Activated CD8-positive, alpha-beta T cell treated with anti-CD3 and anti-CD28 coated beads, Interleukin-2, amount 10 ng/mL, durations not matched to agents 7 days and 5 days (primary cell): Measurements from ENCODE around the gene USP3. TPM values are rescaled to one million over a fixed set of nuclear protein-coding genes. Genes with fewer than 3 reads are reported as not detected.
A peak's percentile ranks its signal among the peaks of the same experiment; 100 is the strongest.

Experiments
- ATAC-seq: fragments of 150-1000 bp; cut with Tn5 transposase; one replicate; pipeline ENCODE4 v1.10.0; 2021; ENCODE audit warnings: moderate library complexity
- CTCF ChIA-PET: fragments of 350-600 bp; sonication (Branson Sonifier 250); formaldehyde crosslinking; loops from one replicate; lab custom pipeline; 2021; ENCODE audit warnings: antibody characterized with exemption; lab: Charles Lee
- POLR2A ChIA-PET: fragments of 350-600 bp; sonication (Branson Sonifier 250); formaldehyde crosslinking; loops from one replicate; lab custom pipeline; 2021; ENCODE audit warnings: antibody characterized with exemption; lab: Charles Lee
- DNase-seq: peaks from one replicate; pipeline ENCODE4 v3.0.0-alpha.2; 2020
- H3K27ac Mint-ChIP-seq: one replicate; pipeline ENCODE4 v1.8.0; 2021; ENCODE audit warnings: mild to moderate bottlenecking, mixed read lengths
- H3K27me3 Mint-ChIP-seq: one replicate; pipeline ENCODE4 v1.8.0; 2021; ENCODE audit warnings: low read depth, mixed read lengths
- H3K36me3 Mint-ChIP-seq: one replicate; pipeline ENCODE4 v1.8.0; 2021; ENCODE audit warnings: low read depth, mixed read lengths
- H3K4me1 Mint-ChIP-seq: one replicate; pipeline ENCODE4 v1.8.0; 2021; ENCODE audit warnings: low read depth, mixed read lengths
- H3K4me3 Mint-ChIP-seq: one replicate; pipeline ENCODE4 v1.8.0; 2021; ENCODE audit warnings: mild to moderate bottlenecking, mixed read lengths
- H3K9me3 Mint-ChIP-seq: one replicate; pipeline ENCODE4 v1.8.0; 2022; ENCODE audit warnings: mixed read lengths; ENCODE audit not compliant: insufficient read depth
- total RNA-seq, 2 experiments: library from RNA; stranded (reverse); gene quantifications; one replicate each; pipeline ENCODE4 v1.2.3, GENCODE V29; 2021

The USP3 gene
- total RNA-seq = 10 to 100 TPM; 48.3 to 49.1 TPM

- H3K27me3 Mint-ChIP-seq = no peaks in the 10 kb centered on the region
- H3K4me3 Mint-ChIP-seq = peak within 1 kb of the TSS; percentile 89
- ATAC-seq (peak; percentile 66), DNase-seq (peak; percentile 94)
- ChIA-PET CTCF (interaction anchor here (1.2 to 8.4 kb wide), 16 partner anchors 8 to 564 kb away, joined by 3 to 172 read pairs (median 10); partner anchors contain the start of gene FBXL22), POLR2A (interaction anchor here (0.7 to 5.0 kb wide), 24 partner anchors 8 to 956 kb away, joined by 3 to 36 read pairs (median 7); partner anchors contain the start of genes CIAO2A and ZNF609)
- peaks cover 81% of the 10 kb centered on the region for H3K4me1 Mint-ChIP-seq
- H3K9me3 Mint-ChIP-seq = no peaks in the 10 kb centered on the region
- H3K36me3 Mint-ChIP-seq = peaks cover 14% of the 10 kb centered on the region
- H3K27ac Mint-ChIP-seq = peak within 1 kb of the TSS; percentile 98
Measured at GRCh38 chr15:63504247-63504978, at the start of gene USP3. TSS of gene USP3 (plus strand) at chr15:63504593. CDS start at chr15:63504740, 147 bp downstream.

DNA sequence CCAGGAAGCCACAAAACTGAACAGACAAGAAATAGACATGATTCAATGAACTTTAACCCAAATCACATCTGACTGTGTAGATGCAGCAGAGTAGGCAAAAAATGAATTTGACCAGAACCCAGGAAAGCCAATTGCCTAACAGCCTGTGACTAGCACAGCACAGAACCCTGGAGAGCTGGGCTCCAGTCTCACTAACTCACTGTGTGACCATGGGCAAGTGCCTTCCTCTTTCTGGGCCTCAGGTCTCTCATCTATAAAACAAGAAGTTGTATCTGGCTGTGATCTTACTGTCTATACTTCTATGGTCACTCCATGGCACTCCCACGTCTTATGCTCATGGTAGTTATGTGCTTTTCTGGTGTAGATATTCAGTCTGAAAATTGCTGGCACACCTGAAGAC lies 48.1 kb upstream of the USP3 start:
- POLR2A ChIA-PET = no interaction called here
- Mint-ChIP-seq H3K27ac (no peak overlapping the region), H3K36me3 (no peaks in the 10 kb centered on the region), H3K4me3 (no peak overlapping the region), H3K4me1 (peaks cover 12% of the 10 kb centered on the region), H3K9me3 (no peaks in the 10 kb centered on the region), H3K27me3 (peaks cover 5% of the 10 kb centered on the region)
- ATAC-seq (no peak), DNase-seq (no peak)
- CTCF ChIA-PET = interaction anchor here (0.8 kb wide), 1 partner anchor 628 kb away, joined by 3 read pairs; no protein-coding TSS in a partner anchor

- ATAC-seq (no peak), DNase-seq (no peak)
- Mint-ChIP-seq H3K9me3 (no peaks in the 10 kb centered on the region), H3K4me3 (no peak overlapping the region), H3K36me3 (no peaks in the 10 kb centered on the region), H3K27me3 (peaks cover 5% of the 10 kb centered on the region), H3K4me1 (peaks cover 12% of the 10 kb centered on the region), H3K27ac (no peak overlapping the region)
- CTCF ChIA-PET = interaction anchor here (0.7 kb wide), 1 partner anchor 55 kb away, joined by 3 read pairs; no protein-coding TSS in a partner anchor
- POLR2A ChIA-PET = no interaction called here
Measured at GRCh38 chr15:63457379-63457778, 47.0 kb upstream of the USP3 start.

GRCh38 chr15:63458026-63458425 lies 46.4 kb upstream of the USP3 start:
- POLR2A ChIA-PET = no interaction called here
- H3K4me1 Mint-ChIP-seq = peaks cover 8% of the 10 kb centered on the region
- no peaks in the 10 kb centered on the region for H3K36me3 Mint-ChIP-seq
- H3K9me3 Mint-ChIP-seq = no peaks in the 10 kb centered on the region
- no peak overlapping the region for H3K4me3 Mint-ChIP-seq
- CTCF ChIA-PET = interaction anchor here (0.7 kb wide), 1 partner anchor 56 kb away, joined by 3 read pairs; no protein-coding TSS in a partner anchor
- DNase-seq = no peak
- ATAC-seq = no peak
- no peak overlapping the region for H3K27ac Mint-ChIP-seq
- peaks cover 8% of the 10 kb centered on the region for H3K27me3 Mint-ChIP-seq

- H3K36me3 Mint-ChIP-seq = no peaks in the 10 kb centered on the region
- peaks cover 8% of the 10 kb centered on the region for H3K27me3 Mint-ChIP-seq
- ChIA-PET CTCF (no interaction called here), POLR2A (no interaction called here)
- H3K4me3 Mint-ChIP-seq = no peak overlapping the region
- no peaks in the 10 kb centered on the region for H3K9me3 Mint-ChIP-seq
- ATAC-seq (no peak), DNase-seq (no peak)
- no peaks in the 10 kb centered on the region for H3K4me1 Mint-ChIP-seq
- H3K27ac Mint-ChIP-seq = no peak overlapping the region
Measured at GRCh38 chr15:63458794-63459395, 45.5 kb upstream of the USP3 start.

- POLR2A ChIA-PET = no interaction called here
- H3K4me1 Mint-ChIP-seq = no peaks in the 10 kb centered on the region
- no peak for ATAC-seq
Measured at GRCh38 chr15:63460210-63461155, 43.9 kb upstream of the USP3 start.

DNA sequence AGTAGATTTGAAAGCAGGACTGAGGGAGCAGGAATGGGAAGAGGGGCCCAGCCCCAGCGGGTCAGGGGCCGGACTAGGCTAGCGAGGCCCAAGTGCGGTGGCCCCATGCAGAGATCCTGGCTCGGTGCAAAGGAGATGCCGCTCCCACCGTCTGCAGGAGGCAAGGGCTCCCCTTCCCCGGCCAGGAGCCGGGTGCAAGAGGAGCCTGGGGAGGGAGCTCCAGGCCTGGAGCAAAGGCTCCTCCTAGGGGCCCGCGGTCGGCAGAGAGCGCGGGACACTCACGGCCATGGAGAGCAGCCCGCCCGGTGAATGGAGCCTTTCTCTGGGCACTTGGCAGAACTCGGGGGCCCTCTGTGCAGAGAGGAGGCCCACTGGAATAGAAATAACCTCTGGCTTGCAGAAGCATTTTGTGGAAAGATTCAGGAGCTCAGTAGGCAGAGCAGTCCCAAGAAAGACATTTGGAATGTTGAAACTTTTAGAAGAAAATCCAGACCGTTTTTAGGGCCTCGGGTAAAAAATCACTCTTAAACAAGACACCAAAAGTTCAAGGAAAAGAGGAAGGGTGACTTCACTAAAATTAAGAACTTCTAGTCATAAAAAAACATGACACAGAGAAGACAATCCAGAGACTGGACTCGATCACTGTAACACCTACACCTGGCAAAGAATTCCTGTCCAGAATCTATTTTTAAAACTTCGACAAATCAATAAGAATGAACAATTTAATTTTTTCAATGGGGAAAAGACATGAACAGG lies 43.0 kb upstream of the USP3 start:
- DNase-seq (no peak), ATAC-seq (no peak)
- H3K27me3 Mint-ChIP-seq = peaks cover 7% of the 10 kb centered on the region
- no peaks in the 10 kb centered on the region for H3K36me3 Mint-ChIP-seq
- no peak overlapping the region for H3K27ac Mint-ChIP-seq
- peaks cover 2% of the 10 kb centered on the region for H3K4me1 Mint-ChIP-seq
- H3K9me3 Mint-ChIP-seq = no peaks in the 10 kb centered on the region
- ChIA-PET POLR2A (no interaction called here), CTCF (interaction anchor here (1.5 to 2.2 kb wide), 4 partner anchors 30 to 606 kb away, joined by 3 to 12 read pairs (median 5); no protein-coding TSS in a partner anchor)
- H3K4me3 Mint-ChIP-seq = no peak overlapping the region

More at GRCh38 chr15:63460210-63461155, 43.9 kb upstream of the USP3 start:
- no peaks in the 10 kb centered on the region for H3K36me3 Mint-ChIP-seq
- H3K27ac Mint-ChIP-seq = no peak overlapping the region
- H3K9me3 Mint-ChIP-seq = no peaks in the 10 kb centered on the region
- no peak for DNase-seq
- no peak overlapping the region for H3K4me3 Mint-ChIP-seq
- peaks cover 8% of the 10 kb centered on the region for H3K27me3 Mint-ChIP-seq
- CTCF ChIA-PET = interaction anchor here (1.6 kb wide), 1 partner anchor 138 kb away, joined by 4 read pairs; no protein-coding TSS in a partner anchor

DNA sequence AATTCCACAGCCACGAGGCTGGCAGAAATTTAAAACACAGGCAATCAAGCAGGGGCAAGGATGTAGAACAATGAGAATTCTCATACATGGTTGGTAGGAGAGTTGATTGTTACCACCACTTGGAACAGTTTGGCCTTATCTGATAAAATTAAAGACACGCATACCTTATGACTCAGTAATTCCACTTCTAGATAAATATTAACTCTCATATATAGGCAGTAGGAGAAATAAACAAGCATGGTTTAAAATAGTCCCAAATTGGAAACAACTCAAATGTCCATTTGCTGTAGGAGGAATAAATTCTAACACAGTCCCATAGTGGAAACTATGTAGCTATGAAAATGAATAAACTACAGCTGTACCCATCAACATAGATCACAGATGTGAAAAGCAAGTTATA lies 42.3 kb upstream of the USP3 start:
- POLR2A ChIA-PET = no interaction called here
- Mint-ChIP-seq H3K4me1 (peaks cover 7% of the 10 kb centered on the region), H3K27me3 (peaks cover 5% of the 10 kb centered on the region), H3K36me3 (no peaks in the 10 kb centered on the region), H3K9me3 (no peaks in the 10 kb centered on the region), H3K27ac (no peak overlapping the region), H3K4me3 (no peak overlapping the region)
- DNase-seq (no peak), ATAC-seq (no peak)
- CTCF ChIA-PET = interaction anchor here (1.0 to 2.2 kb wide), 6 partner anchors 25 to 606 kb away, joined by 3 to 12 read pairs (median 6); no protein-coding TSS in a partner anchor

DNA sequence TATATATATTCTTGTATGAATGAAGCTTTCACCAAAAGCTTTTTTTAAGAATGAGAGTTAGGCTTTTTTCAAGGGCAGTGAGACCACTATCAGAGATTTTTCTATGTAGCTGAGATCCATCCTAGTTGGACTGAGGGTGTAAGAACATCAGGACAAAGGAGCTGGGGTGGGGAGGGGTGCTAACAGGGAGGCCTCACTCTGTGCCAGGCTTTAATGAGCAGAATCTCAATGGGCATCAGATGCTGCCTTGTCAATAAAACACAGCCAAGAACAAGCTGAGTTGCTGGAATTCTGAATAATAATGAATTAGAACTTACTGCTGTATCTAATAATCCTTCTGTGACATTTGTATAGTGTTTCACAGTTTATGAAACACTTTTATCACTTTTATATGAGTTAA lies 41.4 kb upstream of the USP3 start:
- Mint-ChIP-seq H3K27me3 (peaks cover 5% of the 10 kb centered on the region), H3K27ac (no peak overlapping the region), H3K9me3 (no peaks in the 10 kb centered on the region), H3K36me3 (no peaks in the 10 kb centered on the region), H3K4me1 (peaks cover 7% of the 10 kb centered on the region), H3K4me3 (no peak overlapping the region)
- CTCF ChIA-PET = interaction anchor here (0.8 to 2.2 kb wide), 10 partner anchors 8 to 605 kb away, joined by 3 to 12 read pairs (median 4); partner anchors contain the start of gene USP3
- ATAC-seq (no peak), DNase-seq (no peak)
- POLR2A ChIA-PET = no interaction called here

DNA sequence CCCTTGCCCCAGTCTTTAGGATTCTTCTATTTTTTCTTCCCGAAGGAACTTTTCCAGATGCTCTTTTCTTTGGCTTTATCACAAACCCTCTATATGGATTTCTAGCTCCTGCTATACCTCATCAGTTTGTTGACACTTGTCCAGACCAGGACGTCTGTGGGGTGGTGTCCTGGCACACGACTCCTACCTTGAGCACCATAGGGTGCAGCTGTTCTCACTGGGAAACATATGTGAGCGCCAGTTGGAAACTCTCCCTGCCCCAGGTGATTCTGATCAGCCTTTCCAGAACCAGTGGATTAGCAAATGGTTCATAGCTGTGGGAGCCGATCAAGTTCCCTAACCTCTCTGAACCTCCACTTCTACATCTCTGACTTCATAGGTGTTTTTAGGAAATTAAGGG lies 40.6 kb upstream of the USP3 start:
- Mint-ChIP-seq H3K4me1 (peaks cover 7% of the 10 kb centered on the region), H3K9me3 (no peaks in the 10 kb centered on the region), H3K36me3 (no peaks in the 10 kb centered on the region), H3K27ac (no peak overlapping the region), H3K4me3 (no peak overlapping the region), H3K27me3 (peaks cover 7% of the 10 kb centered on the region)
- no peak for DNase-seq
- CTCF ChIA-PET = interaction anchor here (1.2 to 2.2 kb wide), 7 partner anchors 9 to 604 kb away, joined by 3 to 12 read pairs (median 3); partner anchors contain the start of gene USP3
- POLR2A ChIA-PET = no interaction called here
- ATAC-seq = no peak
